ENCODE measurements around the gene TUBB8B.
"Not testable (repeated sequence)": the region's sequence is repeated elsewhere in the genome, so short reads cannot be mapped to it uniquely, and the experiment has no call there.

The TUBB8B gene

GRCh38 chr18:49176-49665 is at the start of gene TUBB8B:
TUBB8B (minus strand) TSS chr18:49615; CDS start chr18:49557, 58 bp downstream.
- not testable (repeated sequence) for DNase-seq (ENCODE audit: low read depth)

- DNase-seq (ENCODE audit: low read depth) = not testable (repeated sequence)
Measured at GRCh38 chr18:97252-97914, 48.0 kb upstream of the TUBB8B start.

GRCh38 chr18:96767-97131 is 47.3 kb upstream of the TUBB8B start:
- DNase-seq (ENCODE audit: low read depth) = not testable (repeated sequence)

GRCh38 chr18:96101-96766 is 46.8 kb upstream of the TUBB8B start:
- not testable (repeated sequence) for DNase-seq (ENCODE audit: low read depth)

GRCh38 chr18:95580-95979 is 46.2 kb upstream of the TUBB8B start:
- DNase-seq (ENCODE audit: low read depth) = not testable (repeated sequence)

GRCh38 chr18:93897-94408 is 44.5 kb upstream of the TUBB8B start:
- not testable (repeated sequence) for DNase-seq (ENCODE audit: low read depth)

- DNase-seq (ENCODE audit: low read depth) = not testable (repeated sequence)
Measured at GRCh38 chr18:91561-91960, 42.1 kb upstream of the TUBB8B start.

GRCh38 chr18:90396-91193 is 41.2 kb upstream of the TUBB8B start:
- not testable (repeated sequence) for DNase-seq (ENCODE audit: low read depth)

GRCh38 chr18:89124-89523 is 39.7 kb upstream of the TUBB8B start:
- DNase-seq (ENCODE audit: low read depth) = not testable (repeated sequence)

GRCh38 chr18:84801-85200 is 35.4 kb upstream of the TUBB8B start:
- not testable (repeated sequence) for DNase-seq (ENCODE audit: low read depth)

- DNase-seq (ENCODE audit: low read depth) = not testable (repeated sequence)
Measured at GRCh38 chr18:82626-83209, 33.3 kb upstream of the TUBB8B start.

GRCh38 chr18:80881-81280 is 31.5 kb upstream of the TUBB8B start:
- DNase-seq (ENCODE audit: low read depth) = not testable (repeated sequence)

- not testable (repeated sequence) for DNase-seq (ENCODE audit: low read depth)
Measured at GRCh38 chr18:80202-80601, 30.8 kb upstream of the TUBB8B start.

- not testable (repeated sequence) for DNase-seq (ENCODE audit: low read depth)
Measured at GRCh38 chr18:75525-76160, 26.2 kb upstream of the TUBB8B start.

- not testable (repeated sequence) for DNase-seq (ENCODE audit: low read depth)
Measured at GRCh38 chr18:73181-73777, 23.9 kb upstream of the TUBB8B start.

- DNase-seq (ENCODE audit: low read depth) = not testable (repeated sequence)
Measured at GRCh38 chr18:67701-68100, 18.3 kb upstream of the TUBB8B start.

- not testable (repeated sequence) for DNase-seq (ENCODE audit: low read depth)
Measured at GRCh38 chr18:64279-64678, 14.9 kb upstream of the TUBB8B start.

- not testable (repeated sequence) for DNase-seq (ENCODE audit: low read depth)
Measured at GRCh38 chr18:63656-64055, 14.2 kb upstream of the TUBB8B start.

- not testable (repeated sequence) for DNase-seq (ENCODE audit: low read depth)
Measured at GRCh38 chr18:54388-54787, 5.0 kb upstream of the TUBB8B start.

- DNase-seq (ENCODE audit: low read depth) = not testable (repeated sequence)
Measured at GRCh38 chr18:48696-49095, 719 bp downstream of the TUBB8B start.

GRCh38 chr18:13177-13576 is 36.2 kb downstream of the TUBB8B start:
- DNase-seq (ENCODE audit: low read depth) = not testable (repeated sequence)
